NCI-H1930 (cell line): ENCODE data around the gene GPR3.

ENCODE experiments used
- DNase-seq, 2 experiments: peaks; one replicate each; lab custom pipeline; 2025; lab: John Stamatoyannopoulos, UW

Gene GPR3

GRCh38 chr1:27358928-27359313 is 33.5 kb upstream of the GPR3 start:
- no peak for DNase-seq

DNA sequence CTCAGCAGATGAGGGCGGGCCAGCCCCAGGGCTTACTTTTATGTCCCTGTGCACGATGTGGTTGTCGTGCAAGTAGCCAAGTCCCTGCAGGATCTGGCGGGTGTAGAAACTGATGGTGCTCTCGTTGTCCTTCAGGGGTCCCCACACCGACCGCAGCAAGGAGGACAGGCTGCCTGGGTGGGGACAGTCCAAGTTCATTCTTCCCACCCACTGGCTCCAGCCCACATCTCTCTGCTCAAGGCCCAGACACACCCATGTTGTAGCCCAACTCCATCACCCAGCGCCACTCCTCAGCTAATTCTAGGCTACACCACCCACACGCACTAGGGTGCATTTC is 32.6 kb upstream of the GPR3 start:
- DNase-seq = no peak

- no peak for DNase-seq
These were observed 32.0 kb upstream of the GPR3 start for GRCh38 chr1:27360159-27361043.

- no peak for DNase-seq
These were observed 31.4 kb upstream of the GPR3 start for GRCh38 chr1:27361044-27361402.

- no peak for DNase-seq
These were observed 30.9 kb upstream of the GPR3 start for GRCh38 chr1:27361553-27361952.

GRCh38 chr1:27363766-27364695 is 28.4 kb upstream of the GPR3 start:
- no peak for DNase-seq

- DNase-seq = no peak
These were observed 27.6 kb upstream of the GPR3 start for GRCh38 chr1:27364696-27365371.

GRCh38 chr1:27365372-27366112 is 26.9 kb upstream of the GPR3 start:
- peak; percentile 66 to 69 for DNase-seq

- DNase-seq = peak; percentile 60 to 65
These were observed 26.4 kb upstream of the GPR3 start for GRCh38 chr1:27366113-27366410.

DNA sequence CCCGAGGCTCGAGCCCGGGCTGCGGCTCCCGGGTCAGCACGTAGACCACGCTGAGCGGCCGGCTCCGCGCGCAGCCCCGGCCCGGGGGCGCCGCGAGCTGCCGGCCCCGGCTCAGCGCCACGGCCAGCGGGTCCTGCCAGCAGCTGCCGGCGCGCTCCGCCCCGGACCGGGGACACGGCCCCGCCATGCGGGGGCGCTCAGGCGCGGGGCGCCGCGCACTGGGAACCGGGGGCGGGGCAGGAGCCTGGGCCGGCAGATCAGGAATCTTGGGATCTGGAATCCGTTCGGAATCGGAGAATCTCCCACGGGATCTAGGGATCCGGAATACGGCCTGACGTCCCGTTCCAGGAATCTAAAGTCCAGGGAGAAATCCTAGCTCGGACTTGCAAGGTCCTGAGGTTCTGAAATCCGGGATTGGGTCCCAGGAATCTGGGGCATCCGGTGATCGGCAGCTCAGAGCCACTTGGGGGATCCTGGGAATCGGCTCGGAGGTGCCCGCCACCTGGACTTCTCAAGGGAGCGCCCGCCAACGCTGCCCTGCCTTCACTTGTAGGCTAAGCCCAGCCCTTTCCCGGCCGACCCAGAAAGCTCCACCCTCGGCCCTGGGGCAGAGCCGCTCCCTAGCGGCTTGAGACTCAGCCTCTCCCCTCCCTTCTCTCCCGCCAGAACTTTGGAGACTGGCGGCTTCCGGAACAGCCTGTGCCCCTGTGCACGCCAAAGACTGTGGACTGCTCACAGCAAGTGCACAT is 25.8 kb upstream of the GPR3 start, which contains the start of gene MAP3K6:
Gene MAP3K6, minus strand, starts transcription at position 551 of the 749 bp plus-strand sequence. Its CDS starts 364 bp downstream, at position 187.
- DNase-seq = peak; percentile 53 to 68

DNA sequence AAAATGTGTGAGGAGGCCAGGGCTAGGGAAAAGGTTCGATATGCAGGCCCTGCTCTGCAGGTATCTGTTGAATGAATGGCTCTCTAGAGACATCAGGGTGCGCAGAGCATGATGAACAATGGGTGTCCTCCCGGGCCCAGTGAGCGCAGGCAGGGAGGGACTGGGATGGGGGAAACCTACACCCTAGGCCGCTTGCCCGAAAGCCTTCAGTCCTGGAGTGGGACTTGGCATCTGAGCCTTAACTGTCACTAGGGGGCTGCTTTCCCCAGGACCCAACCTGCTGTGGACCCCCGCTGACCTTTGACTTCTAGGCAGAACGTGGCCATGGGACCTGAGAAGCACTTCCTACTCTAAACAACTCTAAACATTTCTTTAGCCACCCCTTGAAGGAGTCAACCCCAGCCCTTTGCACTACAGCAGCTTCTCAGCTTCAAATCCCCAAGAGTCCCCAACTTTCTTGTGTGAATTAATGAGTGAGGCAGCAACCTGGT is 25.2 kb upstream of the GPR3 start:
- no peak for DNase-seq

GRCh38 chr1:27368869-27369582 is 23.4 kb upstream of the GPR3 start:
- no peak for DNase-seq

- DNase-seq = no peak
These were observed 20.2 kb upstream of the GPR3 start for GRCh38 chr1:27372022-27372807.

GRCh38 chr1:27372808-27373690 is 19.4 kb upstream of the GPR3 start:
- no peak for DNase-seq

DNA sequence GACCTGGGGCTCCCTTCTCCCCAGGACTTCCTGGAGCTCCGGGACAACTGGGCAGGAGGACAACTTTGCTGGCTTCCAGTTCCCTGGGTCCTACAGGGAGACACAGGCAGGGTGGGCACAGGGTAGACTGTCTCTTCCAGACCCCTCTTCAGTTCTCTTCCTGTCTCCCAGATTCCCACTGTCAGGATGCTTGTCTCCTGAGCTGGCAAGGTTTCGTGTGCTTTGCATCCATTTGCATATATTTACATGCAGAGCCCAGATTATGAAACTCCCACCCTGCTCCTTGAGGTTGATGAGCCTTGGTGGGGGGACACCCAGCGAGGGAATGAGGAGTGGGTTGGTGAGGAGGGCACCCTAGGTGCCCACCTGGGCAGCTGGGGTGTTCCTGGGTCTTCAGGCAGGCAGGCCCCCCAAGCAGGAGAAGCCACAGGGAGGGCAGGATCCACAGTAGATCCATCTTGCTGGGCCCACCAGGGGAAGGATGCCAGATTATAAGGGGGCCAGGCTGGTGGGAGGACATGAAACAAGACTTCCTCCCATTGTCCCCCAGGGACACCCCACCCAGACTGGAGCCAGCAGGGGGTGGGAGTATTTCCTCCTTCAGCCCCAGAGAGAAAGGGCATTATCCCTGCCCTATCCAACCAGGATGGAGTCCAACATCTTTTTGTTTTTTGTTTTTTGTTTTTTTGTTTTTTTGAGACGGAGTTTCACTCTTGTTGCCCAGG is 17.9 kb upstream of the GPR3 start, which contains the start of gene FCN3:
Gene FCN3, minus strand, starts transcription at position 463 of the 725 bp plus-strand sequence. Its CDS starts 6 bp downstream, at position 457.
- DNase-seq = no peak

GRCh38 chr1:27377760-27378495 is 14.5 kb upstream of the GPR3 start:
- no peak for DNase-seq

- DNase-seq = no peak
These were observed 12.8 kb upstream of the GPR3 start for GRCh38 chr1:27379564-27380122.
